ENCODE measurements around the gene SIRT4.

GRCh38 chr12:120323772-120324171 lies 21.7 kb downstream of the SIRT4 start:
- TF ChIP-seq POLR2A (IDR thresholded peaks at IDR 0.05) (no peak), CTCF (IDR thresholded peaks at IDR 0.05) (no peak)

All from vagina (tissue), 2 donors.